HG03342 (cell line): ENCODE data around the gene ZNF816.
"Not testable (repeated sequence)": the region's sequence is repeated elsewhere in the genome, so short reads cannot be mapped to it uniquely, and the experiment has no call there.

Source experiments
- ATAC-seq: cut with Tn5 transposase; IDR thresholded peaks from one replicate; pipeline ENCODE4 v1.9.1; 2021; ENCODE audit warnings: mild to moderate bottlenecking, moderate library complexity; ENCODE audit not compliant: unreplicated experiment

Gene ZNF816

DNA sequence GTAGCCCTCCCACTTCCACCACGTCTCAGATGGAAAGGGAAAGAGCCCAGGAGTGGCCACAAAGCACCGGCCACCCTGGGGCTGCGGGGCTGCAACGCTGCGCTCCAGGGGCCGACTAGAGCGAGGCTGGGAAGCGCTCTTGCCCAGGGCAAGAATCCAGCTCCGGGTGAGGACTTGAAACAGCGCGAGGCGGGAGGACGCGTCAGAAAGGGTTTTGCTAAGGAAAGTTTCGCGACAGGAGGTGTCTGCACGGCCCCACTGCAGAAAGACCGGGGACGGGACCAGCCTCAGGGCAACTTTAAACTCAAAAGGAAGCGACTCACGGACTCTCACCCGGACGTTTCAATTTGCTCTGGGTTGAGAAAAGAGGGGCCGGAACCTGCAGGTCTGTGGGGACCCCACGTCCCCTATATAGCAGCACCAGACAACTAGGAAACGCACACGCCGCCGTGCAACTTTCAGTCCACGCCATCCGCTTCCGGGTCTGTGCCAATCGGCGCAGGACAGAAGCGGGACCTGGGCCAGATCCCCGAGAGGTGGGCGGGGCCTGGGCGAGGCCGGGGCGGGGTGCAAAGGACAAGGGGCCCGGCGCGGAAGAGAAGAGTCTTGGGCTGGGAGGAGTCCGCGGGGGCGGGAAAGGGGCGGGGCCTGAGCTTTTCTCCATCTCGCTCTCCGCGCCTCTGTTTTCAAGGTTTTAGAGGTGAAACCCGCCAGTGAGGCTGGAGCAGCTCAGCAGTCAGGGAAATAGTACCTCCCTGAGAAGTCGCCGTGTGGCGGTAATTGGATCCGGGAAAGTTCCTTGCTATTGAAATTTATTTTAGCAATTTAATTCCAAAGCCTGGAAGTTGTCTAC, at the start of gene ZNF816:
Gene ZNF816 (minus strand): TSS at position 488 of the 853 bp plus-strand sequence. CDS start 6,792 bp downstream, outside the sequence.
- ATAC-seq = peak; percentile 95

DNA sequence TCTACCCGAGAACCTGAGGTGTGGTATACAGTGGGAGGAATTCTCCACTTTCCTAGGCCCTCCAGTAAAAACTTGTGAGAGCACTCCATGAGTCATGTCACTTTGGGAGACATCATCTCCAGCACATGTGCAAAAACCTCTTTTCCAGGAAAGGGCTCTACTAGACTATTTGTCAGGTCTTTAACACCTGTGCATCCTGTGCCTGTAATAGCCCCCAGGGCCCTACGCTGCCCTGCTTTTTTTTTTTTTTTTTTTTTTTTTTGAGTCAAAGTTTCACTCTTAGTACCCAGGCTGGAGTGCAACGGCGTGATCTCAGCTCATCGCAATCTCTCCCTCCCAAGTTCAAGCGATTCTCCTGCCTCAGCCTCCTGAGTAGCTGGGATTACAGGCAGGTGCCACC, 49.3 kb upstream of the ZNF816 start:
- ATAC-seq = no peak

DNA sequence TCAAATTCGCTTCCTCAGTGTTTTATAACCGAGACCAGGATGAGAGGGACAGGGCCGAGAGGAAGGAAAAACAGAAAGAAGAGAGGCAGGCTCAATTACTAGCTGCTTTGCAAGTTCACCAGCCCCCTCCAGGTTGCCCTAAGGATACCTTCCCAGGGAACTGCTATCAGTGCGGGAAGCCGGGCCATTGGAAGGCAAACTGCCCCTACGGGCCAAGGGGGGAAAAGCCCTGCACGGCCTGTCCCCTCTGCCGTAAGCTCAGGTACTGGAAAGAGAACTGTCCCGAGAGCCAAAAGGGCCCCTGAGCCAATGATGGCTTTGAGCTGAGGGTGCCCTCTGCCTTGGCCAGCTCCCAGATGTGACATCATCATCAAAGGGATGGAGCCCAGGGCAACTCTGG, 47.8 kb upstream of the ZNF816 start:
- no peak for ATAC-seq

DNA sequence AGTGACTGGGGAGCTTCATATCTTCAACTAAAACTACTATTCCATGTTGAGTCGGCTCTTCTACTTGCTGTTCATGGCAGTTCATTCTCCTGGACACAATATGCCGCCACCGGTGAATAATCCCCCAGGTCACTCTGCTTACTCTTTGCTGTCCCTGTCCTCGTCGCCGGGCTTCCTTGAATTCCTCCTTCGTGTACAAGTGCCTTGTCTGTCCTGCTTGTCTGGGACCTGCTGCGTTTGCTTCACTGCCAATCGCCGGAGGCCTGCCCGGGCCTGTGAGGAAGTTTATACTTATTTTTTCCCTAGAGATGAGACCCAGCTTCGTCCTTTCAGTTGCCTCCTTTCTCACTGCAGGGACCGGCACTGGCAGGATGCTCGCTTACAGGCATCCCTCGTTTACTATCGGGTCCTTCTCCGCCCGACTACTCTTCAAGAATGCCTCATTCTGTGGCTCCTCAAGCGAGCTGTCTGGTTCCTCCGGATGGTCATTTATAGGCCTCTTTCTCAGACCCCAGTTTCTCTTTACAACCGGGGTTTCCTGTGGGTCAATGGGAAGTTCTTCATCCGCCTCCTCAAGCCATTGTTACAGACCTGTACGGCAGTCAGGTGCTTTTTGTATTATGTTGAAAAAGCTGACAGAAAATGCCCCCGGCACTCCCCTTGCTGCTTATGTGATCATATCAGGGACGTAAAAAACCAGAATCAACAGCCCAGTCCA, 45.5 kb upstream of the ZNF816 start:
- no peak for ATAC-seq

DNA sequence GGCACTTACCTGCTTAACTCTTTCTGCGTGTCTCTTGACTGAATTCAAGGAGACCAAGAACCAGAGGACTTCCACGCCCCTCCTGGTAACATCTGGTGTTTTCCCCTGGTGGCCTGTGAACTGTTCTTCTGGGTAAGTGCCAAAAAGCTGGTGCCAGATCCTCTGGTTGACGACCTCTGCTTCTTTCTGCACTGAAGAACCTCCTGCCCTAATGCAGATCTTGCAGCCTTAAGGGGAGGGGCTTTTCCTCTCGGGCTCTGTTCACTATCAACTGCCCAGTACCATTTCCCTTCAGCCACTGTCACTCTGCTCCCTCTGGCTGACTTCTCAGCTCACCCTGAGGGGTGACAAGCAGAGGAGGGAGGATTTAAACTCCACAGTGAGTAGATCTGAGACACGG, 44.9 kb upstream of the ZNF816 start:
- ATAC-seq = no peak

DNA sequence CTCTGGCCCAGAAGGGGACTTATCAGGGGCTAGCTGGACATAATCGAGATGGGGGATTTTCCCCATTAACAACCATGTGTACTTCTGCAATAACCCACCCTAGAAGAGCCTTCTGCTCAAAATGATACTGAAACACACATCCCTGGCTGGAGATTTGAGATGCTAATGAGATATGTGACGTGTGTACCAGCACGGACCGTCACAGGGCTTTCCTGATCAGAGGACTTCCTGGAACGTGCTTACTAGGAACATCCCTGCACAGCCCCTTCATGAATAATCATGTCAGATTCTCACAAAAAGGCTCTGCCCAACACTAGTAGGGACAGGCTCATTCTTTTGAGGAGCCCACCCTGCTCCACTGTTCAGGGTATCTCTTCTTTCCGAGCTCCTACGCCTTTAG, 44.5 kb upstream of the ZNF816 start:
- ATAC-seq = no peak

DNA sequence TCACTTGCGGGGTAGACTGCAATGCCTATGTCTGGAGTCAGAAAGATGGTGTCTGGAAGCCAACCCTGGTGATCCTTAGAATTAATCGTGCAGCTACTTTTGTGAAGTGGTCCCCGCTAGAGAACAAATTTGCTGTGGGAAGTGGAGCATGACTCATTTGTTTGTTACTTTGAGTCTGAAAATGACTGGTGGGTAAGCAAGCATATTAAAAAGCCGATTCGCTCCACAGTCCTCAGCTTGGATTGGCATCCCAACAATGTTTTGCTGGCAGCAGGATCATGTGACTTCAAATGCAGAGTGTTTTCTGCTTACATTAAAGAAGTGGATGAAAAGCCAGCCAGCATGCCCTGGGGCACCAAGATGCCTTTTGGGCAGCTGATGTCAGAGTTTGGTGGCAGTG, 41.6 kb upstream of the ZNF816 start:
- no peak for ATAC-seq

DNA sequence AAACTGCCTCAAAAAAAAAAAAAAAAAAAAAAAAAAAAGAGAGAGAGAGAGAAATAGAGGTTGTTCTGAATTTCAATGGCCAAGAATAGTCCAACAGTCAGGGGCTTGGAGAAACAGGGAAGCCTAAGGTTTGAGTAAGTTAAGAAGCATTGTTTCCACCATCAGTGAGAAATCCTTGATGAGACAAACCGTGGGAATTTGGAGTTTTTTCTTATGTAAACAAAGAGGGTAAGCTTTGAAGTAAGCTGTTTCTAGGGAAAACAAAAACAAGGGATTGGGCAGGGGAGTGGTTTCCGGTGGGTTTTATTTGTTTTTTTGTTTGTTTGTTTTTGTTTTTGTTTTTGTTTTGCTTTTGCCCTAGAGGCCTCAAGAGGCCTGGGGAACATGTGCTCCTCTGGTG, 39.8 kb upstream of the ZNF816 start:
- ATAC-seq = no peak

DNA sequence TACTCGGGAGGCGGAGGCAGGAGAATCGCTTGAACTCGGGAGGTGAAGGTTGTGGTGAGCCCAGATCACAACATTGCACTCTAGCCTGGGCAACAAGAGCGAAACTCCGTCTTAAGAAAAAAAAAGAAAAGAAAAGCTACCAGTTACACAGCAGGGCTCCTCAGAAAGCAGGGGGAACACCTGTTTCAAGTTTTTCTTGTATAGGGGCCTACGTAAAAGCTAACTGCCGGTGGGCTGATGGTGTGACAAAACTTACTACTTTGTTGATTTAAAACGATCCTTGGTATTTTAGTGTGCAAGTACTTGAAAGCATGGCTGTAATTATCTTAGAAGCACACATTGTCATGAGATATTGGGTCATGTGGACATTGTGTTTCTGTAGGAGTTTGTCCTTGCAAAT, 35.3 kb upstream of the ZNF816 start:
- no peak for ATAC-seq

DNA sequence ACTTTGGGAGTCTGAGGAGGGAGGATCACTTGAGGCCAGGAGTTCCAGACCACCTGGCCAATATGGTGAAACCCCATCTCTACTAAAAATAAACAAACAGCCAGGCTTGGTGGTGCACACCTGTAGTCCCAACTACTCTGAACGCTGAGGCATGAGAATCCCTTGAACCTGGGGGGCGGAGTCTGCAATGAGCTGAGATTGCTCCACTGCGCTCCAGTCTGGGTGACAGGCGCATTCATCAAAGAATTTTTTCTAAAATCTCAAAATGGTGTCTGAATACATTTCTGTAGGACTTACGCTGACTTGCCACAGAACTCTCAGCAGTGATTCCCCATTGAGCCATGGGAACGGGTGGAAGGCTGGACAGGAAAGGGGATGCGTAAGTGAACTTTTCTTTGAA, 33.0 kb upstream of the ZNF816 start:
- no peak for ATAC-seq

DNA sequence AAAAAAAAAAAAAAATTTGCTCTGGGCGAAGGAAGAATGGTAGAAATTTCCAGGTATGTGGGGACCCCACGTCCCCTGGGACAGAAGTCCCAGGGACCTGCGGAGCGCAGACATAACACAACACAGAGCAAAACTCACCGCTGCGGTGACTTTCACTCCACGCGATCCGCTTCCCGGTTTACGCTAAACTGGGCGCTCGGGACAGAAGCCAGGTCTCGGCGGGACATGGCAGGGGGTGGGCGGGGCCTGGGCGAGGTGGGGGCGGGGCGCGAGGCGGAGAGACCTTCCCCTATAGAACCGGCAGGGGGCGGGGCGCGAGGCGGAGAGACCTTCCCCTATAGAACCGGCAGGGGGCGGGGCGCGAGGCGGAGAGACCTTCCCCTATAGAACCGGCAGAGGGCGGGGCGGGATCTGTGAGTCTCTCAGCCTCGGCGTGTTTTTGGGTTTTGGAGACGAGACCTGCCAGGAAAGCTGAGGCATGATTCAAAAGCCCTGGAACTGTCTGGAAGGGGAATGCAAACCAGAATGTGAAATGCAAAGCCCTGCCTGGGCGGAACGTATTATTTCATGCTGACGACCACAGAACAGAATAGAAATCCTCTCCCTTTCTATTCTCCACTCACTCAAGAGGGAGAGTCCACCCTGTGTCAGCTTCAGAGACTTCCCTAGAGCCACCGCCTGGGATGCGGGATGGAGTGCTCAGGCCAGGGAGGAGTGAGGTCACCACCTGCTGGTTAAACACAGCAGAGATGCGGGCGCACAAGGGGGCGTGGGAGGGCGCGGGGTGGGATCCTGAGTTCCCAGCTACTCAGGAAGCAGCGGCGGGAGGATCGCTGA, 30.9 kb upstream of the ZNF816 start:
- ATAC-seq = no peak

DNA sequence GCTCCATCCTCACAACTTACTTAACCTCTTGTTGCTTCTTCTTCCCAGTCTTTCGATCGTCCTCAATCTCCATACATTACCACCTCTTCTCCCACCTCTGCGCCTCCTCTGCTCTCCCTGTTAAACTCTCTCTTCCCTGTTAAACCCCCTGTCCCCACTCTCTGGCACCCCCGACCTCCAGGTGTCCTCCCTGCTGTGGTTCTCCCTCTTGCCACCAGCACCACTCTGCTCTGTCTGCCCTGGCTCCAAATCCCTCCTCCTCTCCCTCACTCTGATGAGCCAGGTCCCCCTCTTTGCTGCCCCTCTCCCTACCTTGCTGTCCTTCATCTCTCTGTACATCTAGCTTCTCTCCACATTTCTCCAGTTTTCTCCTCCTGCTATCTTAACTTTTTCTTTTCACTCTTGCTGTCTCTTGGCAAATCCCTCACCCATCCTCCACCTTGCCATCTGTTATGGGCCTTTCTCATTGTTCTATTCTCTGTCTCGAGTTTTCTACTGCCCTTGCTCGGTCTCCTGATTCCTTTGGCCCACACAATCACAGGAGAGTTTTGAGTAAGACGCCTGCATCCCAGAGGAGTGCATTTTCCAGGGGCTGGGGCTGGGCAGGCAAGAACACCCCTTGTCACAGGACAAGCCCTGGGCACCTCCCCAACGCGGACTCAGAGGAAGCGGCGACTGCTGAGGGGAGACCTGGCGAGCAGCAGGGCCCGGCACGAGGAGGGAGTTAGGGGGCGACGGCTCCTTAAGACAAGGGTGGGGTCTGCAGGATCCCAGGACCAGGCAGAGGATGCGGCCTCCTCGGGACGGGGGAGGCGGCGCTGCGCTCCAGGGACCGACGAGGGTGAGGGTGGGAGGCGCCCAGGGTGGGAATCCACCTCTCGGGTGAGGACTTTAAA, 29.7 kb upstream of the ZNF816 start:
- ATAC-seq = no peak

DNA sequence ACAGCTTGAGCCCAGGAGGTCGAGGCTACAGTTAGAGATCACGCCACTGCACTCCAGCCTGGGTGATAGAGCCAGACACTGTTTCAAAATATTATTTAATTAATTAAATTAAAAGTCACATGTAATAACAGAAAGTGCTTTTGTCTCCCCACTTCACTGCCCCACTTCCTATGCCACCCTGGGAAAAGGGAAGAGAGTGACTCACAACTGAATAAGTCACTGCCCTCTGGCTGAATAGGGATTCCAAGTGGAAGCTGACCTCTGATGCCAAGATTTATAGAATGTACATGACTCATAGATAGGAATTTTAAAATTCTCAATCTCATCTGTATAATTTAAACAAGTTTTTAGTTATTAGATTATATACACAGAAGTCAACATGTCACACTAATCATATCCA, 28.8 kb upstream of the ZNF816 start:
- ATAC-seq = no peak

DNA sequence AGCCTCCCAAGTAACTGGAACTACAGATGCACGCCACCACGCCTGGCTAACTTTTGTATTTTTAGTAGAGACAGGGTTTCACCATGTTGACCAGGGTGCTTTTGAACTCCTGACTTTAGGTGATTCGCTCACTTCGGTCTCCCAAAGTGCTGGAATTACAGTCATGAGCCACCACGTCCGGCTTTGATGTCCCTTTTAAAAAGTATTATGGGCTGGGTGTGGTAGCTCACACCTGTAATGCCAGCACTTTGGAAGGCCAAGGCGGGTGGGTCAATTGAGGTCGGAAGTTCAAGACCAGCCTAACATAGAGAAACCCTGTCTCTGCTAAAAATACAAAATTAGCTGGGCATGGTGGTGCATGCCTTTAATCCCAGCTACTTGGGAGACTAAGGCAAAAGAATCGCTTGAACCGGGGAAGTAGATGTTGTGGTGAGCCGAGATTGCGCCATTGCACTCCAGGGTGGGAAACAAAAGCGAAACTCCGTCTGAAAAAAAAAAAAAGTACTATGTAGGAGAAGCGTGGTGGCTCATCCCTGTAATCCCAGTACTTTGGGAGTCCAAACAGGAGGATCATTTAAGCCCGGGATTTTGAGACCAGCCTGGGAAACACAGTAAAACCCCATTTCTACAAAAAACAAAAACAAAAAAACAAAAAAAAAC, 28.2 kb upstream of the ZNF816 start:
- no peak for ATAC-seq

DNA sequence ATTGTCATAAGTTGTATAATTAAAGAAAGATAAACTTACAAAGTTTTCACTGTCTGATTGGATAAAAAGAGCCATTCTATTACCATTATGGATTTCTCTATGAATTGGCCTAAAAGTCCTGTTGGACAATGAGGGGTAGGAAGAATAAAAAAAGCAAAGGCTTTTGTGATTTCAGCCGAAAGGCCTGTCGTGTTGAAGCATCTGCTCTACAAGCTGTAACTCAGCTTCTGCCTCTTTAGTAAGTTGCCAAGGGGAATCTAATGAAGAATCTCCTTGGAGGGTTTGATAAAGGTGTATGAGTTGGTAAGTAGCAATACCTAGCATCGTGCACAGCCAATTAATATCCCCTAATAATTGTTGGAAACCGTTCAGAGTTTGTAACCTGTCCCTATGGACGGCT, 25.8 kb upstream of the ZNF816 start:
- no peak for ATAC-seq

DNA sequence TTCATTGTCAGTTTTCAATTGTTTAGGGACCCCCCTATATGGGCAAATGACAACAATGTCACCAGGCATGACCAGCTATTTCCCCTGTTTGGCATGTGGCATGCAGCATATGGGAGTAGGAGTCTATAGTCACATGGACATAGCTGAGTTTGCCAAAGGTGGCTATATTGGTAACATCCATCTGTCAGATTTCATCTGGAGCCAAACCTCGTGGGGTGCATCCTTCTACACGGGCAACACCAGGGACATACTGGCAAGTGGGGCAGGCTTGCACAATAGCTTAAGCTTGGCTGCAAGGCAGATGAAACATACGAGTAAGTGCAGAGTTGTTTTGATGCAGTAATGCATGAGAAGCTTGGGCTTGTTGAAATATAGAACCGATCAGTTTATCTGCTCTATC, 24.5 kb upstream of the ZNF816 start:
- no peak for ATAC-seq

DNA sequence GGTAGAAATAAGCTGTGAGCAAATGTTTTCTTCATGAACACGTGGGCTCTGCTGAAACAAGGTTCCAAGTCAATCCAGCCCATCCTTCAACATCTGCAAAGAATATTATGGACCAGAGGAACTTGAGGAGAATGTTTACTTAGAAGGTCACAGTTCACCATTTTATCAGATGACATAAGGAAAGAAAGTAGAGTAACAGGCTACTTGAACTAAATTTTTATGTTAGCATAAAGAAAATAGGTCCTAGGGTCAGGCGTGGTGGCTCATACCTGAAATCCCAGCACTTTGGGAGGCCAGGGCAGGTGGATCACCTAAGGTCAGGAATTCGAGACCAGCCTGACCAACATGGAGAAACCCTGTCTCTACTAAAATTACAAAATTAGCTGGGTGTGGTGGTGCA, 20.5 kb upstream of the ZNF816 start:
- not testable (repeated sequence) for ATAC-seq

DNA sequence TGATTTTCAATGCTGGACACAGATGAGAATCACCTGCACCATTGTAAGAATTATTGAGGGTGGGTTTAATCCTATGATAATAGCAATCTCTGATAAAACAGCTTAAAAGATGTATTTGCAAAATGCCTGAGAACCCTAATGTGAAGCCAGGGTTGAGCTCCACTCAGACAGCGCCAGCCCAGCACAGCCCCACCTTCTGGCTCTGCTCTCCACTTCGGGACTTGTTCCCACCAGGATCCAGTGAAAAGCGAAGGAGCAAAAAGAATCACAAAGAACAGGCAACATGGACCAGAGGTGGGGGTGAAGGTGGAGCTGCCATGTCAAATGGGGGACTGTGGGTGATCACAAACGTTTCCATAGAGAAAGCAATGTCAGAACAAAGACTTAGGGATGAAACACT, 18.6 kb upstream of the ZNF816 start:
- no peak for ATAC-seq

DNA sequence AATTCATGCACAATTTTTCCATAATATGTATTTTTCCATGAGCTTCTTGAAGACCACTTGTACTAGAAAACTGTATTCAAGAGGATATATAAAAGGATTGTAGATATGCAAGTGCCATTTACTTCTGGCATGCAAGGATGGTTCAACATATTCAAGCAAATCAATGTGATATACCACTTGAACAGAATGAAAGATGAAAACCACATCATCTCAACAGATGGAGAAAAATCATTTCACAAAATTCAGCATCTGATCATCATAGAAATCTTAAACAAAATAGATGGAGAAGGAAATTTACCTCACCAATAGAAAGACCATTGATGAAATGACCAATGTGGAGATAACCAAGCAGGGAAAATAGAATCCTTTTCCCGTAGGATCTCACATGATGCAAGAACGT, 5.1 kb upstream of the ZNF816 start:
- no peak for ATAC-seq

DNA sequence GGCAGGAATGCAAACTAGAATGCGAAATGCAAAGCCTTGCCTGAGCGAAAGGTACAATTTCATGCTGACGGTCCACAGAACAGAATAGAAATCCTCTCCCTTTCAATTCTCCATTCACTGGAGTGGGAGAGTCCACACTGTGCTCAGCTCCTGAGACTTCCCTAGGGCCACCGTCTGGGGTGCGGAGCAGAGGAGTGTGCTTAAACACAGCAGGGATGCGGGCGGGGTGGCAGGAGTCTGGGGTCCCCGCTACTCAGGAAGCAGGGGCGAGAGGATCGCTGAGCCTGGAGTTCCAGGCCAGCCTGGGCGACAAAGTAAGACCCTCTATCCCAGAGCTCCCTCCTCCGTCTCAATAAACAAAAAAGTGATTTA, 552 bp upstream of the ZNF816 start:
- ATAC-seq = no peak
